Measurements from ENCODE around the gene ZNF496.
"Not testable (repeated sequence)": the region's sequence is repeated elsewhere in the genome, so short reads cannot be mapped to it uniquely, and the experiment has no call there.

Gene ZNF496

DNA sequence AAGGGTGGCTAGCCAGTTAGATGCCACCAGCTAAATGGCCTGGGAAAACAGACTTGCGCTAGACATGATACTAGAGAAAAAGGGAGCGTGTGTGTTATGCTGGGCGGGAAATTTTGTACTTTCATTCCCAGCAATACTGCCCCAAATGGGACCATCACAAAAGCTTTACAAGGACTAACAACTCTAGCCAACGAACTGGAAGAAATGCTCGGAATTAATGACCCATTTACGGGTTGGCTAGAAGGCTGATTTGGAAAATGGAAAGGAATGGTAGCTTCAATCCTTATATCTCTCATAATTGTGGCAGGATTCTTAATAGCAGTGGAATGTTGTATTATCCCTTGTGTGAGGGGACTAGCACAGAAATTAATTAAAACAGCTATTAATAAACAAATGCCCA lies 27.9 kb upstream of the ZNF496 start:
- DNase-seq (ENCODE audit: low read depth), result no peak

DNA sequence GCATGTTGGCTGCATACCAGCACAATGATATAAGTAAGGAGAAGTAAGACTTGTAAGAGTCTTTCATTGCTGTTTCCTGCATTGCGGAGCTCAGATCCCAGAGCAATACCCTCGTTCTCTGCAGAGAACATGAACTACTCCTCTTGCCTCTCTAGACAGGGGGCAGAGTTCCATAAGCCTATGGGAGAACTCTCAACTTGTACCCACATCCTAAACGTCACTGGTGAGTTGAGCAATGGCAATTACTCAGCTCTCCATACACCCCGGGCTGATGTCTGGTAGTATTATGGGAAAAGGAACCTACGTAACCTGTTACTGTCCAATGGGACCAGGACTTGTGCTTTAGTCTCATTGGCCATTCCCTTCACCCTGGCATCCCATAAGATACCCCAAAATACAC lies 27.3 kb upstream of the ZNF496 start:
- DNase-seq (ENCODE audit: low read depth), result no peak

DNA sequence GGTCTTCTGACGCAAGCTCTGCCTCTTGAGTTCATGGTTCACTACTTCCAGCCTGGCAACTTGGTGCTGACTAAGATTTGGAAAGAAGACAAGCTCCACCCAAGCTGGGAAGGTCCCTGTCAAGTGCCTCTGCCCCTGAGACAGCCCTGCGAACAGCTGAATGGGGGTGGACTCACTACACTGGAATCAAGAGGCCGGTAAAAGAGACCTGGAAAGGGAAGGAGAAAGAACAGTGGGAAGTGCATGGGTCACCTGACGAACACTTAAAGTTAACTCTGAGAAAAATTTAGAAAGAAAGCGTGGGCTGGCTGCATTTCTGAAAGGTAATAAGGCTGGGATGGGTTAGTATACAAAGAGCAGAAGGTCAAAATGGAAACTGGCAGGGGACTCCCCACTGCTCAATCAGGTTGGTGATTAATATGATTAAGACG lies 26.1 kb upstream of the ZNF496 start:
- DNase-seq (ENCODE audit: low read depth), result no peak

DNA sequence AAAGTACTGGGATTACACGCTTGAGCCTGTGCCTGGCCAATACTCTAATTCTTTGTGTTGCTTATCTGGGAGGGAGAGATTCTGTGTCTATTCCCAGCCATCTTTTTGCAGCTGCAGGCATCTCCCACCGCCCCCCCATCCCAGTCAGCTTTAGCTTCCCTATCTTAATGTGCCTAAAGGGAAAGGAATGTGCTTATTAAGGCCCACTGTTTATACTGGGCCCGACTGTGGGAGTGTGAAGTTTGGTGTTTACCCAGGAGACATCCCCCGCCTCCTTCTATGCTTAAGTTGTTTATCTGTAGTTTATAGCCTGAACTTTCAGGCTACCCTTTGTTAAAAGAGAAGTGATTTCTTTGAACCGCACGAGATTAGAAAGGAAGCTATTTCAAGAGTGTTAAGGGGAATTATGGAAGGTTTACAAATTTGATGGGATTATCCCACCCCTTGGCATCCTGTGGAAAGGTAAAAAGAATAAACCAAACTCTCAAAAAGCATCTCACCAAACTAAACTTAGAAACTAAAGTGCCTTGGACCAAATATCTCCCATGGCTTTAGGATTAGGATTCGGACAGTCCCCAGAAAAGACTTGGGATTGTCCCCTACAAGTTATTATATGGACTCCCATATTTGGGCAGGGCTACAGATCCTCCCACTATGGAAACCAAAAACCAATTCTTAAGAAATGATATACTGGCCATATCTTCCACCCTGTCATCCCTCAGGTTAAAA lies 25.5 kb upstream of the ZNF496 start:
- DNase-seq (ENCODE audit: low read depth), result no peak

DNA sequence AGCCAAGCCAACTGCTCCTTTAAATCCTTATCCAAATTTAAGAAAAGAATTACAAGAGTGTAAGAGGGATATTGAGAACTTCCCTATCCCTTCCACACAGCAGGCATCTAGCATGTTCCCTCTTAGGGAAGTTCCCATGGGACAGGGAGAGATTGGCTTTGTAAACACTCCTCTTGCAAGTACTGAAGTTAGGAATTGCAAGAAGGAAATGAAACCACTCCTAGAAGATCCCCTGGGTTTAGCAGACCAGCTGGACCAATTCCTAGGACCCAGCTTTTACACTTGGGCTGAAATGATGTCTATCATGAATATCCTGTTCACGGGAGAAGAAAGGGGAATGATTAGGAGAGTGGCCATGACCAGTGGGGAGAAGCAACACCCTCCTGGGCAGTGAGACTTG lies 23.5 kb upstream of the ZNF496 start:
- DNase-seq (ENCODE audit: low read depth), result not testable (repeated sequence)

DNA sequence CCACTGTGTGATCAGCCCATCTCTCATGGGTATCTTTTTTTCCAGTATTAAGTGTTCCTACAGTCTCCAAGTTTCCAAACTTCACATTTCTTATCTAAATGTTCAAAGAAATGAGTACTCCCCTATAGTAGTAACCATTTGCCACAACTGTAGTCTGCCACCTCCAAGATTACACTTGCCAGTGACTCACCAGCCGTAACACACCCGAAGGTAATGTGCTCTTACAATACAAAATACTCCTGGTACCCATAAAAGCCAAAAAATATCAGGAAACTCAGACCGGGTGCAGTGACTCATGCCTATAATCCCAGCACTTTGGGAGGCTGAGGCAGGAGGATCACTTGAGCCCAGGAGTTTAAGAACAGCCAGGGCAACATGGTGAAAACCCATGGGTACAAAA lies 20.5 kb upstream of the ZNF496 start:
- DNase-seq (ENCODE audit: low read depth), result no peak

DNA sequence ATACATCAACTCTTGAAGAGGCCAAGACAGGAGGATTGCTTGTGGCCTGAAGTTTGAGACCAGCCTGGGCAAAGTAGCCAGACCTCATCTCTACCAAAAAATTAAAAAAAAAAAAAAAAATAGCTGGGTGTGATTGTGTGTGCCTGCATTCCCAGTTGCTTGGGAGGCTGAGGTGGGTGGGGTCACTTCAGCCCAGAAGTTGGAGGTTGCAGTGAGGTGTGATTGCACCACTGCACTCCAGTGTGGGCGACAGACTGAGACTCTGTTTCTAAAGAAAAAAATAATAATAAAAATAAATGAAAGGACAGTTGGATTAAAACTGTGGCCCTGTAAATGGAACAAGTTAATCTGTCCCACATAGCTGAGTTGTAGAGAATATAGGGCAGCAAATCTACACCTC lies 18.9 kb upstream of the ZNF496 start:
- DNase-seq (ENCODE audit: low read depth), result no peak

DNA sequence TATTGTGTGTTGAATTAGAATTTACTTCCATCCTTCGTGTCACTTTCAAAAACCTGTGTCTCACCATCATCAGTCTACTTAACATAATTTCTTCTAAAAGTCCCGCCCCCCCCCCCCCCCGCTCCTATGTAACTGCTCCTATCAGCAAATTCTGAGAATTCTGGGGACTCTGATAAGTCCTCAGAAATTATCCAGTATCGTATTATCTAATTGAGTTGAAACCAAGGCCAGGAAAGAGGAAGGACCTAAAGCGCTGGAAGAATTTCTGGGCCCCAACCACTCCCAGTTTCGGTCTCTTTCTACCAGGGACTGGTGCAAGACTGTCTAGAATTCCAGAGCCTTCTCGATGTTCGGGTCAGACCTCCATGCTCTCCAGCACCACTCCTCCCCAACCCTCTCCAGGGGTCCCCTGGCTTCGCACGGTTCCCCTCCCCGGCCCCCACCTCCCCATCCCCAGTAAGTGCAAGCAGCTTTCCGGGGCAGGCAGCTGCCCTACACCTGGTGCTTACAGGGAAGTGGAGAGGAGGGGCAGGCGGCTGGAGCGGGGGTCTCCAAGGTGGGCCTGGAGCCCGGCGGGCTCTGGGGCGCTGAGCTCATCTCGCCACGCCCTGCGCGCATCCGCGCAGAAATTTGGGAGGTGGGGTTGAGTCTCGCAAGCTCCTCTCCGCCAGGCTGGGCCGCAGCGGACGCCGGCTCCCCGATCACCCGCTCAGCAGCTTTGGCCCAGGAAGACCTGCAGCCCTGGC lies 16.0 kb upstream of the ZNF496 start:
- no peak for DNase-seq (ENCODE audit: low read depth)

DNA sequence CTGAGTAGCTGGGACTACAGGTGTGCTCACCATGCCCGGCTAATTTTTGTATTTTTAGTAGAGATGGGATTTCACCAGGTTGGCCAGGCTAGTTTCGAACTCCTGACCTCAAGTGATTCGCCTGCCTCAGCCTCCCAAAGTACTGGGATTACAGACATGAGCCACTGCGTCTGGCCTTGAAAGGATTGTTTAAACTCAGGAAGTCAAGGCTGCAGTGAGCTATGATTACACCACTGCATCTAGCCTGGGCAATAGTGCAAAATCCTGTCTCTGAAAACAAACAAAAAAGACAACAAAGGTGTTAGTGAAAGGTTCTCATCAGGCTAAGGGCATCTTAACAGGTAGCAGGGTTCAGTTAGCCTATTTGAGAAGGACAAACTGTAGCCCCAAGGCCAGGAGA lies 14.2 kb upstream of the ZNF496 start:
- no peak for DNase-seq (ENCODE audit: low read depth)

DNA sequence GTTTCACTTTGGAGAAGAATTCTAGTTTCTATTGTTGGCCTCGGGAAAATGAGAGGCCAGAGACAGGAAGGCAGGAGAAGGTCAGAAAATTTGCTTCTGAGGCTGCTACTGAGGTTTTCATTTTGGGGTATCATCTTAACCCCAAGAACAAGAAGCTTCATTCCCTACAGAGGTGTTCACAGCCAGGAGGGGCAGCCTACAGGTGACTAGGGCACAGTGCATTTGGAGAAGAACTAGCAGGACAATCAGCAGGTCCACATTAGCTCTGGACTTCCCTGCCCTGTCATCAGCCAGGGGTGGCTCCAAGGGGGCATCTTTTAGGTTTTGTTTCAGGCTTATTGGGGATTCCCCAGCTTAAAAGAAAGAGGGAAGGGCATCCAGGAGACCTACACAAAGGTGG lies 12.1 kb upstream of the ZNF496 start:
- DNase-seq (ENCODE audit: low read depth), result no peak

DNA sequence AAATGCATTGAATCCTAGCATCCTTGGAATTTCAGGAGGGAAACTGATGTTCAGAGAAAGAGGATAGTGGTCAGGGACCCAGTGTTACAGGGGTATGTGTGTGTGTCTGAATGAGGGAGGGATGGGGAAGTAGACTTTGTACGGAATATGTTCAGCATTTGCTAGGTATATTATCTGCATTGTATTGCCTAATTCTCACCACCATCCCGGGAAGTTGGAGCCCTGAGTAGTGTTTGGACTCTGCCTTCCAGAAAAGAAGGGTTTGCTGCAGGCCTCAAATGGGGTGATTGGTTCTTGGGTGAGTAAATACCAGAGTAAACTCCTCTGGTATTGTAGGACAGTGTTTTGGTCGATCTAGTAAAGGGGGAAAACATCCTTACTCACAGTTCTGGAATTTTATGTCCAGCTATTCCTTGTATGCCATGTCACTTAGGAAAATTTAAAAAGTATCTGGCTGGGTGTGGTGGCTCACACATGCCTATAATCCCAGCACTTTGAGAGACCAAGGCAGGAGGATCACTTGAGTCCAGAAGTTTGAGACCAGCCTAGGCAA lies 7.1 kb upstream of the ZNF496 start:
- peak; percentile 56 for DNase-seq (ENCODE audit: low read depth)

DNA sequence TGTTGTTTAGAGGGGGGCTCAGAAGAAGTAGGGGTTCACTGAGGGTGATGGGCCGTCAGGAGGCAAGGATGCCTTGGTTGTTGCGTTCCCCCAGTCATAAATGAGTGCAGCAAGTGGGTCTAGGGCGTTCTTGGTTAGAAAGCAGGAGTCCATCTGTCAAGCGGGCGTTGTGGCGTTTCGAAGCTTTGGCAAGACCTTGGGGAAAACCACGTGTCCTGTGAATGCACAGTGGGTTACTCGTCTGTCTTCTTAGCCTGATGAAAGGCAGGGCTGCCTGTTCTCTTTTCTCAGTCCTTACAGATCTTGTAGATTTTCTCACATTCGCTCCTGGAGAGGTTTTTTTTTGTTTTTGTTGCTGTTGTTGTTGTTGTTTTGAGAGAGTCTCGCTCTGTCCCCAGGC lies 6.3 kb upstream of the ZNF496 start:
- DNase-seq (ENCODE audit: low read depth), result no peak

DNA sequence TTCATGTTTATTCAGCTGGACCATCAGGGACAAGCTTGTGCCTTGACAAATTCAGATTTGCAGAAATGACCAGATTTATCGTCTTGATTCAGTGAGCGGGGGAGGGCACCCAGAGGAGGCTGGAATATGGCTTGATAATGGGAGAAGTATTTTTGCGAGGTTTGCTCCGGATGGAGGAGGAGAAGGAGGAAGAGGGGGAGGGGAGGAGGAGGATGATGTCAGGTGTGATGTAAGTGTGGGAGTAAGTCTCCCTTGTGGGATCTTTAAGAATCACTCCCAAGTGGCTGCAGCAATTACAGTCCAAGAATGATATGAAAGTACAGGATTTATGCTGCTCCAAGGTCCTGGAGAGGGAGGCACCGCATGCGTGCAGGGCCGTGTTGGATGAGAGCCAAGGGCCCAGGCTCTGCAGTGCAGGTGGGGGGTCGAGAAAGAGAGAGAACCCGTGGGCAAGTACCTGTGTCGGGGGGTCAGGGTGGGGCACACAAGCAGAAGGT lies 5.6 kb upstream of the ZNF496 start:
- no peak for DNase-seq (ENCODE audit: low read depth)

DNA sequence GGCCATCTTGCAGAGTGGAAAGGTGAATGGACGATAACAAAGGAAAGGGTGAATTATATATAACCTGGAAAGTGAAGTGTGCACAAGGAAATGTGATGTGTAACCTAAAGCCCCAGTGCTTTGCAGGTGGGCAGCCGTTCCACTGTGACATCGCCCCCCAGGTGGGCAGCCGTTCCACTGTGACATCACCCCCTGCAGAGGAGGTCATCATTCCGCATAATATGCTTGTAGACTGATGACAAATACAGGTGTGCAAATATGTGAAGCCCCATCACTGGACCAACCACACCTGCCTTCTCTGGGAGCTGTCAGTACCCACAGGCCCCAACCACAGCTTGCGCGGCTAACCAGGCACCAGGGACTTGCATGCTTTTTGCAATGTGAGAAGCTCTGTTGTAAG lies 4.7 kb upstream of the ZNF496 start:
- no peak for DNase-seq (ENCODE audit: low read depth)

DNA sequence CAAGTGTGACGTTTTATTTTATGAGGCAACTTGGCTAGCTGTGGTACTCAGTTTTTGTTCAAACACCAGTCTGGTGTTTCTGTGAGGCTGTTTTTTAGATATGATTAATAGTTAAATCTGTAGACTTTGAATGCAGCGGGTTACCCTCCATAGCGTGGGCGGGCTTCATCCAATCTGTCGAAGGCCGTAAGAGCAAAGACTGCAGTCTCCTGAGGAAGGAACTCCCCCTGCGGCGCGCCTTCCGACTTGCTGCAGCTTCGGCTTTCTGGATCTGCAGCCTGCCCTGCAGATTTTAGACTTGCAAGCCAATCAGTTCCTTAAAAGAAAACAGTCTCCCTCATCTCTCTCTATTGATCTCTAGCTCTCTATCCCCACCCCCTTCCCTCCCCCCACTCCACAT lies 4.2 kb upstream of the ZNF496 start:
- DNase-seq (ENCODE audit: low read depth), result no peak

DNA sequence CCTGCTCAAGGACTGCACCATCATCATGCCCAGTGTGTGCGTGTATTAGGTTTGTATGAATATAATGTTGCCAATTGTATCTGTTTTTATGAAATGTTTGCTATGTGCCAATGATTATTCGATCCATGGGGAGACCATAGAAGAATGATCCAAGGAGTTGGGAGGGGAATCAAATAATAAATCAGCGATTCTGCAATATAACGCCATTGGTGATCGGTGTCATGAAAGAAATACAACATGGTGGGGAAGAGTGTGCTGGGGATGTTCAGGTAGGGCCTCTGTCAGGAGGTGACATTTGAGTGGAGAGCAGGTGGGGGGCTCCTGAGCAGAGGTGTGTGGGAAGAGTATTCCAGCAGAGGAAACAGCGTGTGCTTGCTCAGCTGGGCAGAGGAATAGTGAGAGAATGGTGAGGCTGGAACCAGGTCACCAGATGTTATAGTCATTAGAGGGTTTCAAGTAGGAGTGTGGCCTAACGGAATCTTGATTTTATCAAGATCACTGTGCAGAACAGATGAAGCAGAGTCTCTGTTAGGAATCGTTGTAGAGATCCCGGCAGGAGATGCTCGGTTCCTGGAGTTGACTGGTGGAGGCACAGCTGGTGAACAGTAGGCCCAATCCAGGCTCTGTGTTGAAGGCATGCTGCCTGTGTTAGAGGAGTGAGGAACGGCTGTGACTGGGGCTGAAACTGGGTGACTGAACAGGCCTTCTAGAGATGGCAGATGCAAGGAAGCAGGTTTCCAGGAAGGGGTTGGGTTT lies 2.9 kb upstream of the ZNF496 start:
- no peak for DNase-seq (ENCODE audit: low read depth)

DNA sequence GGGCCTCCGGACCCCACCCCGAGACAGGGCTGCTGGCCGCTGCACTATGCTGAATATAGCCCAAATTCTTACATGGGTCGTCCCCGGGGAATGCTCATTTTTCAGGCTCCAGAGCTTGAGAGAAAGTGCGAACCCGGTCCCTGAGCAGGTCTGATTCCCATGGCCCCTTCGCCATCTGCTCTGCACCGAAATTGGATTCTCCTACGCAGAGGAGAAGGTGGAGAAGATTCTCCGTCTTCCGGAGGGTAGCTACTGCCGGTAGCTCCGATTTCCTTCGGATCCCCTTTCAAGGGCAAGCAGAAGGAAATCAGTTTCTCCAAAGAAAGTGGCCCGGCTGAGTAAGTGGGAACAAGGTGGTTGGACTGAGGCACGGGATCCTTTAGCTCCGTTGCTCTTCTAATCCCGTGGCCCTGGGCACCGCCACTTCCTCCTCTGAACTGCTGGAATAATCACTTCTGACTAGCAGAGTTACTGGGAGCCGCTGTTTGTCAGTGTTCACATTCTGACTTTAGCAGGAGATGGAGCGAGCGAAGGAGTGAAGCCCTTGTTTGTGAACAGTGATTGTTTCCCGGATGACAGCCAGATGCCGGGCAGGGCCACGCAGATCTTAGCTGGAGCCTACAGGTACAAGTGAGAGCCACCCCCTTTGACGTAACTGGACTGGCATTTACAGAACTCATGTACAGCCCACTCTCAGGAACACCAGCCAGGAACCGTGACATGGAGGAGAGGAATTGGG lies 1.1 kb upstream of the ZNF496 start:
- no peak for DNase-seq (ENCODE audit: low read depth)

DNA sequence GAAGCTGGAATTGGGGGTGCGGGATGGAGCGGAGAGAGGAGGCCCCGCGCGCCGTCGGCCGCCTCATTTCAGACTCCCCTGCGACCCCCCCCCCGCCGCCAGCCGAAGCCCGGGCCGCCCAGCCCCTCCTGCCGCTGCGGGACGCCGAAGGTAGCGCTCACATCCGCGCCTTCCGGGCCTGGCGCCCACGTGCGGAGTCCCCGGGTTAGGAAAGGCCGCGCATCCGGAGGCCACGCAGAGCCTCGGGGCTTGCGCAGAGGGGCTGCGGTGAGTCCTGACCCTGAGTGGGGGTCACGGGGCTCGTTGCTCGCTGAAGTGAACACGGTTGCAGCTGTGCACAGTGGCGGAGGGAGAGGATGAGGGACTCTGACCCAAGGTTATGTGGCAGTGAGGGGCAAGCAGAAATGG lies 552 bp upstream of the ZNF496 start:
- no peak for DNase-seq (ENCODE audit: low read depth)

DNA sequence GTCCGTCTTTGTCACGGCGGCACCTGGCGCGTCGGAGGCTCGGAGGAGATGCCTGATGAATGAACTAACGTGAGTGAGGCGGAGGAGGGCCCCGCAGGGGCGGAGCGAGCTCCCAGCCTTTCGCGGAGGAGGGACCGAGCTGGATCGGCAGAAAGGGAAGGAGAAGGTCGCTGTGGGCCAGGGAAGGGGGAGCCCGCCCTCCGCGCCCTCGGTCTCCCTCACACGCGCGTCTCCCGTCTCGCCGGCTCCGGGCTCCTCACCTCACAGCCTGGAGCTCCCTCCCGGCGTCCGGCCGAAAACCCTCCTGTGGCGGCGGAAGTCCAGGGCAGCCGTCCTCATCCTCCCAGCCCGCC lies 519 bp downstream of the ZNF496 start:
- peak; percentile 39 for DNase-seq (ENCODE audit: low read depth)

DNA sequence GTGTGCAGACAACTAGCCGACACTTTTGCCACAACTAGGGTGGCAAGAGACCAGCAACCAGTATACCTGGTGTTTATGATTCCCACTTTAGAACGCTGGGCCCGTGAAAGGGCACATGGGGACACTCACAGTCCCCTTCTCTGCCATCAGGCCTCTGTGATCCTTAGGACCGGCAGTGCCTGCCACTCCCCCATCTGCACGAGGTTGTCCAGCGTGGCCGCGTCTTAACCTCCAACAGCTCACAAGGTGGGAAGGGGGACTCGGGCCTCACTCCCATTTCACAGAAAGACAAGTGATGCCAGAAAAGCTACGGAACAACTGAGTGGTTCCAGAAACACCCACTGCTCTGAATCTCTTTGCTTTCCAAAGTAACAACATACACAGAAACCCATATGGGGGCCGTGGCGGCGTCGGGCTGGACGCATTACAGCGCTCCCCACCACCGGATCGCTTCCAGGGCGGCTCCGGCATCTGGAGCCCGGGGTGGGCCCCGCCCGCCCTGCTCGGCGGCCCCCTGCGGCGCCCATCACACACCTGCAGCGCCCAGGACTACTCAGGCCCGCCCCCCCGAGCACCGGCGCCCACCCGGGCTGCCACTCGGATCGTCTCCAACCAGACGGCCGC lies 1.0 kb downstream of the ZNF496 start:
- DNase-seq (ENCODE audit: low read depth), result no peak

DNA sequence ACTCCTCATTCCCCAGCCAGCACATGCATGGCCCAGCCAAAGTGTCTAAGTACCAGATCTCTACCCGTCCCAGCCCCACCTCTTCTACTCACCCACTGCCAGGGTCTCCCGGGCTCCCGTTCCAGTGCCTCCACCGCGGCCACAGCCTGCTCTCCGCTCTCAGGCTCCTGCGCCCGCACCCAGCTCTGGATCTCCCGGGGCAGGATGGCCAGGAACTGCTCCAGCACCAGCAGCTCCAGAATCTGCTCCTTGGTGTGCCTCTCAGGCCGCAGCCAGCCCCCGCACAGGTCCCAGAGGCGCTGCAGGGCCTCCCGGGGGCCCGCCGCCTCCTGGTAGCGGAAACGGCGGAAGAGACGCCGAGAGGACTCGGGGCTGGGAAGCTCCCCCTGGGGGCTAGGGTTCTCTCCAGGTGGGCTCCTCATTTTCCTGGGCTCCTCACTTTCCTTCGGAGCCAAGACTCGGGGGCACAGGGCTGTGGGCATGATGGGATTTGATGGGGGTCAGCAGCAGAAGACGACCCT lies 2.5 kb downstream of the ZNF496 start:
- no peak for DNase-seq (ENCODE audit: low read depth)
